Endothelial cell of hepatic sinusoid (primary cell): ENCODE measurements around the gene EXOSC5.

Experiments
- in situ Hi-C: cut with HindIII; loops from 2 replicates; pipeline ENCODE4 v1.10.0; 2017; ENCODE audit warnings: low sequenced_read_pairs

The EXOSC5 gene

DNA sequence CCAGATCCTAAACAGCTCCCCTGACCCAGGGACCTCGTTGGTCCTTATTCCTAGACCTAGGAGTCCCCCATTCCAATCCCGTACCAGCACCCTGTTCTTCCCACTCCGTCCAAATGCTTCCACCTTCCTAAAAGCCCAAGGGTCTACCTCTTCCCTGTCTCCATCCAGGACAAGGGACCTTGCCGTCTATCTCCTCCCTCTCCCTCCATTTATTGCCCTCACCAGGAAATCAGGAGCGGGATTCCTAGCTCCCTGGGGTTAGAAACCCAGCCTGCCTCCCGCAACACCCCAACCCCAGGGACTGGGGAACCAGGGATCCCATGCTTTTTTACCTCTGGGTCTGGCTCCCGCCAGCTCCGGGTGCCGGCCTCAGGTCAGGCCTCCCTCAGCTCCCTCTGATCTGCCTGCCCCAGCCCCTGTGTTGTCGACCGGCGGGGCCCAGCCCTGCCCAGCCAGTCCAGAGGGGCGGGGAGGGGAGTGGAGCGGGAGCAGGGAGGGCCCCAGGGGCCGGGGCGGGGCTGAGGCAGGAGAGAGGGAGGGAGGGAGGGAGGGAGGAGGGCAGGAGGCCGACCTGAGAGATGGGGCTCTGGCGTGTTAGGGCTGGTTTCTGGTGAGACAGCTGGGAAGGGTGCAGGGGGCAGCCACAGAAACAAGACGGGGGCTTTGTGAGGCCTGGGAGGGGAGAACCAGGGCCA is 29.9 kb upstream of the EXOSC5 start, which contains the start of gene B3GNT8:
Gene B3GNT8 (minus strand): TSS at position 423 of the 695 bp plus-strand sequence. CDS start 596 bp downstream, outside the sequence.
- in situ Hi-C loops, result no loop called here

GRCh38 chr19:41426116-41426841 is 29.1 kb upstream of the EXOSC5 start:
- in situ Hi-C loops, result no loop called here

DNA sequence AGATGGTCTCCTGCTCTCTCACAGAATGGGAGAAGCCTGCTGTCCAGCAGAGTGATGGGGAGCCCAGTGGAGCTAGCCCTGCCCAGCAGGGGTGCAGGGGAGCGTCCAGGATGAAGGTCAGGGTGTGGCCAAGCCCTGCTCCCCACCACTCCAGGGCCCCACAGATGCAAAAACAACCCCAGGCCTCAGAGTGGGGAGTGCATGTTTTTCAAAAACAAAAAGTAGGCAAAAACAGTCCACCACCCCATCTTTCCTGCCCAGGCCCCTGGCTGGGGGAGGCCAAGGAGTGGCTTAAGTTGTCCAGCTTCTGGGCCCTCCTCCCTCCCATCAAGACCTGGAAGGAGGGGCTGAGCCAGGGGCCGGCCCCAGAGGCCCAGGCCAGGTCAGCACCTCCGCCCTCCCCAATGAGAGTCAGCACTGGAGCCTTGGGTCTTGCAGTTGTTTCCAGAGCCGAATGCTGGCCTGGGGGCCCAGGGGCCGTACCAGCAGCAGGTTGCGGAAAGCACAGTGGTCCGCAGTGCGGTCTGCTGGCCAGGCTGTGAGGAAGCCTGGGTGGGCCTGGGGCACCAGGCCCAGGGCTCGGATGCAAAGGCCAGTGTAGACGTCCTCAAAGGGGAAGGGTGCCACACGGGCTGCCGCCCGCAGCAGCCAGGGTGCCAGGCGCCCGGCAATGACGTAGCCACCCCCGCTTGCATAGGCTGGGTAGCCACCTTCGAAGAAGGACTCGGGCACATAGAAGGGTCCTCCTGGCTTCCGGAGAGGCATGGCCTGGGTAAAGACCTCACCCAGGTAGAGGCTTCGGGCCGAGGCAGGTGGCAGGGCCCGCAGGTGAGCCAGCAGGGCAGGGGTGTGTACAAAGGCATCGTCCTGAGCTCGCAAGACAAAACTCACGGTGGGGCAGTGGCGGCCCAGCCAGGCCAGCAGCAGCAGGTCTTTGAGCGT is 28.3 kb upstream of the EXOSC5 start:
- in situ Hi-C loops, result no loop called here

DNA sequence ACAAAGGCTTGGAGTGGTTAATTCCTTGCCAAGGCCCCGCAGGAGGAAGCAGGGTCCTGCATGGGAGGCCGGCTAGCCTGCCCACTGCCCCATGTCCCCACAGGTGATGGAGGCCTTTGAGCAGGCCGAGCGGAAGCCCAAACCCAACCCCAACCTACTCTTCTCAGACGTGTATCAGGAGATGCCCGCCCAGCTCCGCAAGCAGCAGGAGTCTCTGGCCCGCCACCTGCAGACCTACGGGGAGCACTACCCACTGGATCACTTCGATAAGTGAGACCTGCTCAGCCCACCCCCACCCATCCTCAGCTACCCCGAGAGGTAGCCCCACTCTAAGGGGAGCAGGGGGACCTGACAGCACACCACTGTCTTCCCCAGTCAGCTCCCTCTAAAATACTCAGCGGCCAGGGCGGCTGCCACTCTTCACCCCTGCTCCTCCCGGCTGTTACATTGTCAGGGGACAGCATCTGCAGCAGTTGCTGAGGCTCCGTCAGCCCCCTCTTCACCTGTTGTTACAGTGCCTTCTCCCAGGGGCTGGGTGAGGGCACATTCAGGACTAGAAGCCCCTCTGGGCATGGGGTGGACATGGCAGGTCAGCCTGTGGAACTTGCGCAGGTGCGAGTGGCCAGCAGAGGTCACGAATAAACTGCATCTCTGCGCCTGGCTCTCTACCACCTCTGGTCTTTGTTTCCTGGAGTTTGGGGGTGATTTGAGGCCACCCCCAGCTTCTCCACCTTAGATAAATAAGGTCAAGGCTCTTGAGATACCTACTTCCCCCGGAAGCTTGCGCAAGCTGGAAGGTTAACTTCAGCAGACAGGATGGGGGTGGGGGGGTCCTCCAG is 27.4 kb upstream of the EXOSC5 start:
- in situ Hi-C loops, result no loop called here

- in situ Hi-C loops, result no loop called here
Measured at GRCh38 chr19:41422955-41423354, 25.8 kb upstream of the EXOSC5 start.

GRCh38 chr19:41422456-41422855 is 25.3 kb upstream of the EXOSC5 start:
- in situ Hi-C loops, result no loop called here

DNA sequence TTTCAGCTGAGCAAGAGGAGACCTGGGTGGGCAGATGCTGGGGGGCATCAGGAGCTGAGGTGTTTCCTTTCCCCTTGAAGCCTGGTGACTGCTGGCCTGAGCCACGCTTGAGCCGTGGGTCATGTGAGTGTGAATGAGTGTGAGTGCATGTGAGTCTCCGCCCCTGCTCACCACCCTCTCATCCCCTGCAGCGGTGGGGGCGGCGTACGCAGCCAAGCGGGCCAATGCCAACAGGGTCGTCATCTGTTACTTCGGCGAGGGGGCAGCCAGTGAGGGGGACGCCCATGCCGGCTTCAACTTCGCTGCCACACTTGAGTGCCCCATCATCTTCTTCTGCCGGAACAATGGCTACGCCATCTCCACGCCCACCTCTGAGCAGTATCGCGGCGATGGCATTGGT is 24.8 kb upstream of the EXOSC5 start:
- in situ Hi-C loops, result no loop called here

DNA sequence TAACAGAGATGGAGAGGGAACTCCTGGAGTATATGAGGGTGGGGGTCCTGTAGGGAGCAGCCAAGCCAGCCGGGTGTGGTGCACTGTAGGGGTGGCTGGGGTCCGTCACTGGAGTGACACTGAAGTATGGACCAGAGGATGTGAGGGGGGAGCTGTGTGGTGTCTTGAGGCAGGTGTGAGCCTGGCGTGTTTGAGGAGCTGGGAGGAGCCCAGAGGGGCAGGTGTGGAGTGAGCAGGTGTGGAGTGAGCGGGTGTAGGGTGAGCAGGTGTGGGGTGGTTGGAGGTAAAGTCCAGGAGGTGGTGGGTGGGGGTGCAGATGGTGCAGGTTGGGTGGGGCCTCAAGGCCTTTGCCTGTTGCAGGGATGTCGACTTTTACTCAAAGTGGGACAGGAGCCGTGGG is 24.2 kb upstream of the EXOSC5 start:
- in situ Hi-C loops, result no loop called here

GRCh38 chr19:41420101-41420880 is 23.1 kb upstream of the EXOSC5 start:
- in situ Hi-C loops, result no loop called here

- in situ Hi-C loops, result no loop called here
Measured at GRCh38 chr19:41416194-41416674, 19.1 kb upstream of the EXOSC5 start.

GRCh38 chr19:41415154-41415571 is 18.0 kb upstream of the EXOSC5 start:
- in situ Hi-C loops, result no loop called here

DNA sequence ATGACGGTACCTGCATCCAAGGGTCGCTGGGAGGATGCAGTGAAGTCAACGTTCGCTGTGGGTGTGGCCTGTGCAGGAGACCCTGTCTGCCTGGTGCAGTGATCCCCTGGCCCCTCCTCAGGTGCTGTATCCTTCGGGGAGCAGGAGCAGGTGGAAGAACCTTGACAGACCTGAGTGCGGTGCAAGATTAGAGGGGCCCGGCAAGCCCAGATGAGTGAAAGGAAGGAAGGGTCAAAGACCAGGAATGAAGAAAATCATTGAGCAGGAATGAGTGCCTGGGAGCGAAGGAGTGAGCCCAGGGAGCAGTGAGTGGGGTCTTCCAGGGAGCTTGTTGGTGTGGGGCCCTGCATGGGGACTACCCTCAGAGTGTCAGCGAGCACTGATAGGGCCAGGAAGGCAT is 17.3 kb upstream of the EXOSC5 start:
- in situ Hi-C loops, result no loop called here

GRCh38 chr19:41413947-41414346 is 16.8 kb upstream of the EXOSC5 start:
- in situ Hi-C loops, result no loop called here

- in situ Hi-C loops, result no loop called here
Measured at GRCh38 chr19:41412953-41413352, 15.8 kb upstream of the EXOSC5 start.

GRCh38 chr19:41411968-41412265 is 14.8 kb upstream of the EXOSC5 start:
- in situ Hi-C loops, result no loop called here

- in situ Hi-C loops, result no loop called here
Measured at GRCh38 chr19:41411100-41411967, 14.2 kb upstream of the EXOSC5 start.

GRCh38 chr19:41410336-41411054 is 13.3 kb upstream of the EXOSC5 start:
- in situ Hi-C loops, result no loop called here

DNA sequence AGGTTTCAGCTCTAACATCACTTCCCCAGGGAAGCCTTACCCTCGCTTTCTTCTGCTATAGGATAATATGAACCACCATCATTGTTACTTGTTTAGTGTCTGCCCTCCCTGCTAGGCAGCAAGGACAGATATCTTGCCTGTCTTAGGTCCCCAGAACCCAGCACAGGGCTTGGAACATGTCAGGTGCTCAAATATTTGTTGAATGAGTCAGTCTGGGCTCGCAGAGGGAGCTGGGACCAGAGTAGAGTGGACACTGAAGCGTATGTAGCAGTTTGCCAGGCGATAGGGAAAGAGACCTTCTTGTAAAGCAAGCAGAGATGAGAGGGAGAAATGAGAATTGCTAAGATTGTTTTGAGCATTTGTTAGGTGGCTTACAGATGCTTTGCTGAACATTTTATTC is 12.1 kb upstream of the EXOSC5 start:
- in situ Hi-C loops, result no loop called here
